Measurements from ENCODE around the gene FYB1.
A peak's percentile ranks its signal among the peaks of the same experiment; 100 is the strongest.

The FYB1 gene

GRCh38 chr5:39080168-39080567, 139.2 kb downstream of the FYB1 start:
- DNase-seq (ENCODE audit: low spot score), result no peak

GRCh38 chr5:39079147-39079546, 140.2 kb downstream of the FYB1 start:
- DNase-seq (ENCODE audit: low spot score), result no peak

GRCh38 chr5:39076757-39077728, 142.3 kb downstream of the FYB1 start:
- DNase-seq (ENCODE audit: low spot score), result peak; percentile 42

- DNase-seq (ENCODE audit: low spot score), result no peak
Measured at GRCh38 chr5:39076101-39076756, 143.1 kb downstream of the FYB1 start.

- peak; percentile 83 for DNase-seq (ENCODE audit: low spot score)
Measured at GRCh38 chr5:39074017-39074814, 145.1 kb downstream of the FYB1 start, which contains the start of gene RICTOR. RICTOR (minus strand) TSS chr5:39074399; CDS start chr5:39074377, 22 bp downstream.

- DNase-seq (ENCODE audit: low spot score), result no peak
Measured at GRCh38 chr5:39073767-39074016, 145.7 kb downstream of the FYB1 start.

GRCh38 chr5:39072925-39073766, 146.2 kb downstream of the FYB1 start:
- DNase-seq (ENCODE audit: low spot score), result peak; percentile 63

GRCh38 chr5:39068099-39068498, 151.3 kb downstream of the FYB1 start:
- DNase-seq (ENCODE audit: low spot score), result no peak

- no peak for DNase-seq (ENCODE audit: low spot score)
Measured at GRCh38 chr5:39064450-39064849, 154.9 kb downstream of the FYB1 start.

- no peak for DNase-seq (ENCODE audit: low spot score)
Measured at GRCh38 chr5:39063037-39063436, 156.3 kb downstream of the FYB1 start.

- no peak for DNase-seq (ENCODE audit: low spot score)
Measured at GRCh38 chr5:39062530-39062929, 156.8 kb downstream of the FYB1 start.

- DNase-seq (ENCODE audit: low spot score), result no peak
Measured at GRCh38 chr5:39062104-39062503, 157.3 kb downstream of the FYB1 start.

- no peak for DNase-seq (ENCODE audit: low spot score)
Measured at GRCh38 chr5:39059064-39059463, 160.3 kb downstream of the FYB1 start.

- DNase-seq (ENCODE audit: low spot score), result no peak
Measured at GRCh38 chr5:39058178-39058921, 161.0 kb downstream of the FYB1 start.

GRCh38 chr5:39057734-39058133, 161.6 kb downstream of the FYB1 start:
- DNase-seq (ENCODE audit: low spot score), result no peak

GRCh38 chr5:39055768-39056398, 163.5 kb downstream of the FYB1 start:
- DNase-seq (ENCODE audit: low spot score), result no peak

Data from SW480 (cell line).